Duodenal mucosa (tissue), 2 donors: ENCODE data around the gene TAL1.
"Not testable (repeated sequence)": the region's sequence is repeated elsewhere in the genome, so short reads cannot be mapped to it uniquely, and the experiment has no call there.

Source experiments
- H3K27ac ChIP-seq: one replicate; pipeline ENCODE4 v1.7.0; 2013; ENCODE audit warnings: low read depth, low read length
- H3K27me3 ChIP-seq, 2 donors: one replicate each; pipeline ENCODE4 v1.7.0; 2013; ENCODE audit warnings: low read length in 2 of 2, control low read depth in 1 of 2; ENCODE audit not compliant: insufficient read depth in 2 of 2, control insufficient read depth in 1 of 2
- H3K36me3 ChIP-seq, 2 donors: one replicate each; pipeline ENCODE4 v1.7.0; 2013; ENCODE audit warnings: low read length in 2 of 2, control low read depth in 1 of 2; ENCODE audit not compliant: insufficient read depth in 2 of 2, control insufficient read depth in 1 of 2
- H3K4me1 ChIP-seq, 2 donors: one replicate each; pipeline ENCODE4 v1.7.0; 2013; ENCODE audit warnings: low read length in 2 of 2, control low read depth in 1 of 2; ENCODE audit not compliant: insufficient read depth in 2 of 2, control insufficient read depth in 1 of 2
- H3K4me3 ChIP-seq, 2 donors: one replicate each; pipeline ENCODE4 v1.7.0; 2013; ENCODE audit warnings: low read length in 2 of 2, low read depth in 1 of 2
- H3K9ac ChIP-seq, 2 donors: one replicate each; pipeline ENCODE4 v1.7.0; 2013; ENCODE audit warnings: low read length in 2 of 2, low read depth in 1 of 2
- H3K9me3 ChIP-seq, 2 donors: one replicate each; pipeline ENCODE4 v1.7.0; 2013; ENCODE audit warnings: low read length in 2 of 2, control low read depth in 1 of 2; ENCODE audit not compliant: control insufficient read depth in 1 of 2

Gene TAL1

DNA sequence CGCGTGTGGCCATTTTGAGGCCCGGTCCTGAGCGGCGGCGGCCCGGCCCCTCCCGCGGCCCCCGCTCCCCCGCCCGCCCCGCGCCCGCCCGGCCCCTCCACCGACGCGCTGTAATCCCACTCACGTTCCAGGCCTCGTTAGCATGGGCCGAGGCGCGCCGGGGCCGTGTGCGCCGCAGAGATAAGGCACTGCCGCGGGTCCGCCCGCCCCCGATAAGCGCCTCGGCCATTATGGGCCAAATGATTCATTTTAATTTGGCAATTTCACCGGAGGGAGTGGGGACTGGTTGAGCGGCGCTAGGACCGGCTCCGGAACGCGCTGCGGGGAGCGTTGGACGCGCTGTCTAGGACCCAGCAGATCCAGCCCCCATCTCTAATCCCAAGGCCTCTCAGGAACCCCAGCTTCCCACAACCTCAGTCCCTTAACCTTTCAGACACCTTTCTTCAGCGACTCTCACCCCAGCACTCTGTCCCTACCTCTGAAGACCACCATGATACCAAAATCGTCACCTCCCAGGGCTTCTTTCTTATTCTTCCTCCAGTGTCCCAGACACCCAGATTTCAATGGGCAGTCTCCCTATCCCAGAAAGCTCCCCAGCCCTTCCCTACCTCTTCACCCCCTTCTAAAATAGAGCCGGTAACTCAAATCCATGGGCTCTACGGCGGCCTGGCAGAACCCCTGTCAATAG lies at the start of gene TAL1:
TAL1 (minus strand) TSS at position 39 of the 688 bp plus-strand sequence. CDS start 6,337 bp downstream, outside the sequence.
- Histone ChIP-seq H3K9me3 (no peaks in the 10 kb centered on the region), H3K4me1 (peaks cover 5 to 7% of the 10 kb centered on the region in 2 donors), H3K27ac (peak within 1 kb of the TSS; percentile 8), H3K4me3 (peak within 1 kb of the TSS; percentile 47 to 55), H3K9ac (no peak within 1 kb of the TSS), H3K36me3 (no peaks in the 10 kb centered on the region), H3K27me3 (peaks cover 67 to 73% of the 10 kb centered on the region in 2 donors)

- no peak overlapping the region for H3K4me3 ChIP-seq
- H3K36me3 ChIP-seq = peaks cover 0 to 26% of the 10 kb centered on the region in 2 donors
- no peaks in the 10 kb centered on the region for H3K9me3 ChIP-seq
- H3K27ac ChIP-seq = no peak overlapping the region
- no peaks in the 10 kb centered on the region for H3K27me3 ChIP-seq
- no peaks in the 10 kb centered on the region for H3K4me1 ChIP-seq
- no peak overlapping the region for H3K9ac ChIP-seq
Measured at GRCh38 chr1:47280142-47280541, 48.1 kb upstream of the TAL1 start.

DNA sequence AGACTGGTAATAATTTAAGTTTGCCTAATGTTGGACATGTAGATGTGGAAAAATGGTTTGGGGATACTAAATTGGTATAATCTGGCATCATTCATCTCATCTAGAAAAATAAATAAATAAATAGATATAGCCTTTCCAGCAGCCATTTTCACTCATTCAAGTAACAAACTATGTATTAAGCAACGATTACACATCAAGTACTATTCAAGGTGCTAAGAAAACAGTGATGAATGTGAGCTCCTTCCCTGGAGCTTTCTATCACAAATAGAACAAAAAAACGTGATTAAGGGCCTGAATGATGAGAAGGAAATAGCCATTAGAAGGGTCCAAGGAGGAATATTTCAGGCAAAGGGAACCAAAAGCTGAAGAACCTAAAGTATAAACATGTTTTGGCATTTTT lies 44.8 kb upstream of the TAL1 start:
- Histone ChIP-seq H3K9me3 (no peaks in the 10 kb centered on the region), H3K9ac (no peak overlapping the region), H3K27ac (no peak overlapping the region), H3K4me3 (no peak overlapping the region), H3K27me3 (no peaks in the 10 kb centered on the region), H3K4me1 (no peaks in the 10 kb centered on the region), H3K36me3 (peaks cover 0 to 16% of the 10 kb centered on the region in 2 donors)

DNA sequence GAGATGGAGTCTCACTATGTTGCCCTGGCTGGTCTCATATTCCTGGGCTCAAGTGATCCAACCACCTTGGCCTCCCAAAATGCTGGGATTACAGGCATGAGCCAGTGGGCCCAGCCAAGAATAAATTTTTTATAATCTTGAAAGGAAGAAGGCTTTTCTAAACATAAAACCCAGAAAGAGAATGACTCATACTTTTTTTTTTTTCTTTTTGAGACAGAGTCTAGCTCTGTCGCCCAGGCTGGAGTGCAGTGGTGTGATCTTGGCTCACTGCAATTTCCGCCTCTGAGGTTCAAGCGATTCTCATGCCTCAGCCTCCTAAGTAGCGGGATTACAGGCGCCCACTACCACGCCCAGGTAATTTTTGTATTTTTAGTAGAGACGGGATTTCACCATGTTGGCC lies 43.8 kb upstream of the TAL1 start:
- H3K36me3 ChIP-seq = peaks cover 0 to 20% of the 10 kb centered on the region in 2 donors
- not testable (repeated sequence) for H3K27me3 ChIP-seq, H3K9me3 ChIP-seq, H3K4me3 ChIP-seq, H3K4me1 ChIP-seq, H3K9ac ChIP-seq, H3K27ac ChIP-seq

DNA sequence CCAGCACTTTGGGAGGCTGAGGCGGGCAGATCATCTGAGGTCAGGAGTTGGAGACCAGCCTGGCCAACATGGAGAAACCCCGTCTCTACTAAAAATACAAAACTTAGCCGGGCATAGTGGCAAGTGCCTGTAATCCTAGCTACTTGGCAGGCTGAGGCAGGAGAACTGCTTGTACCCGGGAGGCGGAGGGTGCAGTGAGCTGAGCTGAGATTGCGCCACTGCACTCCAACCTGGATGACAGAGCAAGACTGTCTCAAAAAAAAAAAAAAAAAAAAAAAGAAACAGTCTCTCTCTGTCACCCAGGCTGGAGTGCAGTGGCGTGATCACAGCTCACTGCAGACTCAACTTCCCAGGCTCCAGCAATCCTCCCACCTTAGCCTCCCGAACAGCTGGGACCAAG lies 33.5 kb upstream of the TAL1 start:
- not testable (repeated sequence) for H3K9ac ChIP-seq, H3K9me3 ChIP-seq

GRCh38 chr1:47262787-47263413 lies 30.9 kb upstream of the TAL1 start:
- H3K27me3 ChIP-seq = no peaks in the 10 kb centered on the region
- peaks cover 0 to 10% of the 10 kb centered on the region in 2 donors for H3K36me3 ChIP-seq

More for the DNA sequence above, 33.5 kb upstream of the TAL1 start:
- not testable (repeated sequence) for H3K4me3 ChIP-seq, H3K36me3 ChIP-seq, H3K4me1 ChIP-seq, H3K27ac ChIP-seq, H3K27me3 ChIP-seq

DNA sequence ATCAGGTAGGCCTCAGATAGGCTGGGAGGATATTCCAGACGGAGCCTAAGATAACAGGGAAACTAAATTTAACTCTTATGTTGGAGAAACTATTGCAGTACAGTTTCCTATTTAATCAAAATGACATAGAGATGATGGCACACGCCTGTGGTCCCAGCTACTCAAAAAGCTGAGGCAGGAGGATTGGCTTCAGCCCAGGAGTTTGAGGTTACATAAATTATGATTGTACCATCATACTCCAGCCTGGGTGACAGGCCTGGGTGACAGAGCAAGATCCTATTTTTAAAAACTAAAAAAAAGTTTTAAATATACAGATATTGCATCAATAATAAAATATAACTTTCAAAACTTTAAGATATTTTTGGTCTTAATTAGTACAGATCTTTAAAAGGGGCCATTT lies 25.2 kb upstream of the TAL1 start:
- no peaks in the 10 kb centered on the region for H3K27me3 ChIP-seq
- H3K27ac ChIP-seq = no peak overlapping the region
- H3K4me3 ChIP-seq = no peak overlapping the region
- no peaks in the 10 kb centered on the region for H3K4me1 ChIP-seq
- no peak overlapping the region for H3K9ac ChIP-seq
- H3K36me3 ChIP-seq = peaks cover 0 to 11% of the 10 kb centered on the region in 2 donors
- no peaks in the 10 kb centered on the region for H3K9me3 ChIP-seq

More at GRCh38 chr1:47262787-47263413, 30.9 kb upstream of the TAL1 start:
- Histone ChIP-seq H3K4me3 (no peak overlapping the region), H3K27ac (no peak overlapping the region), H3K9ac (no peak overlapping the region), H3K9me3 (no peaks in the 10 kb centered on the region), H3K4me1 (no peaks in the 10 kb centered on the region)

DNA sequence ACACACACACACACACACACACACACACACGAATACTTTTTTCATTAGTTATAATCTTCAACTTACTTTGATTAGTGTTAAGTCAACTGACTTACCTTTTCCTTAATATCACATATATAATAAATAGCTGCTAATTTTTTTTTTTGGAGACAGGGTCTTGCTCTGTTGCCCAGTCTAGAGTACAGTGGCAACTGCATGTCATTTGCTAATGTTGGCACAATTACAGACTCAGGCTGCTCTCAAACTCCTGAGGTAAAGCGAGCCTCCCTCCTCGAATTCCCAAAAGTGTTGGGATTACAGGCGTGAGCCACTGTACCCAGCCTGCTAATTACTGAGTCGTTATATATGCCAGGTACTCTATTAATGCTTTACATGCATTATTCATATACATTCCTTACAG lies 20.8 kb upstream of the TAL1 start:
- Histone ChIP-seq H3K27me3 (no peaks in the 10 kb centered on the region), H3K4me1 (peaks cover 0 to 4% of the 10 kb centered on the region in 2 donors), H3K9me3 (no peaks in the 10 kb centered on the region), H3K27ac (no peak overlapping the region), H3K9ac (no peak overlapping the region), H3K4me3 (no peak overlapping the region), H3K36me3 (peaks cover 0 to 5% of the 10 kb centered on the region in 2 donors)

GRCh38 chr1:47252369-47252768 lies 20.3 kb upstream of the TAL1 start:
- Histone ChIP-seq H3K9me3 (no peaks in the 10 kb centered on the region), H3K27ac (no peak overlapping the region), H3K4me1 (peaks cover 0 to 4% of the 10 kb centered on the region in 2 donors), H3K27me3 (no peaks in the 10 kb centered on the region), H3K4me3 (no peak overlapping the region), H3K36me3 (peaks cover 0 to 5% of the 10 kb centered on the region in 2 donors), H3K9ac (no peak overlapping the region)

- peaks cover 0 to 4% of the 10 kb centered on the region in 2 donors for H3K4me1 ChIP-seq
- no peak overlapping the region for H3K4me3 ChIP-seq
- H3K27me3 ChIP-seq = no peaks in the 10 kb centered on the region
- no peaks in the 10 kb centered on the region for H3K9me3 ChIP-seq
- no peaks in the 10 kb centered on the region for H3K36me3 ChIP-seq
- H3K9ac ChIP-seq = no peak overlapping the region
- no peak overlapping the region for H3K27ac ChIP-seq
Measured at GRCh38 chr1:47249755-47250154, 17.7 kb upstream of the TAL1 start.
